Smooth muscle cell of the brain vasculature (primary cell): Measurements from ENCODE around the gene HSD11B1L.

Experiments used
- DNase-seq: peaks from one replicate; pipeline ENCODE4 v3.0.0-alpha.2; 2012; ENCODE audit warnings: low read depth, low spot score

The HSD11B1L gene

DNA sequence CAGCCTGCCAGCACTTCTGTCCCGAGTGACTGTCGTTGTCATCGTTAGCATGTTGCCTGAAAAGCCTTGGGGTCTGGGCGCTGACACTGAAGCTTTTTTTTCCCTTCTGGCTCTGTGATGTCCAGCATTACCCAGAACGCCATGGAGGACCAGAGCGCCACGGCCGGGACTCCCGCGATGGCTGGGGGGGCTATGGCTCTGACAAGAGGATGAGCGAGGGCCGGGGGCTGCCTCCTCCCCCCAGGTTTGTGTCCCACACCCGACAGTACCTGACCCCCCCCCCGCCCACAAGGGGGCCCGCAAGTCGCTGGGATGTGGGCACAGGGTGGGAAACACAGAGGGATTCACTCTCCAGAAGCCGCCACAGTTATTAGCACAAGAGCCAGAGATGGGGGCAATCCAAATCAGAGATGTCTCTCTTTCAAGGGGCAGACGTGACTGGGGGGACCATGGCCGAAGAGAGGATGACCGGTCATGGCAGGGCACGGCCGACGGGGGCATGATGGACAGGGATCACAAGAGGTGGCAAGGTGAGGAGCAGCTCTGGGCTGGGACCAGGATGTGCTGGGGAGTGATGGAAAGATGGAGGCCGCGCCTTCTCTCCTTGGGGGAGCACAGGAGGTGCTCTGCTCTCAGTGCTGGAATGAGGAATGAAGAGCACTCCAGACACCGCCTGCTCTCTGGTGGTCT is 13.8 kb upstream of the HSD11B1L start:
- no peak for DNase-seq

DNA sequence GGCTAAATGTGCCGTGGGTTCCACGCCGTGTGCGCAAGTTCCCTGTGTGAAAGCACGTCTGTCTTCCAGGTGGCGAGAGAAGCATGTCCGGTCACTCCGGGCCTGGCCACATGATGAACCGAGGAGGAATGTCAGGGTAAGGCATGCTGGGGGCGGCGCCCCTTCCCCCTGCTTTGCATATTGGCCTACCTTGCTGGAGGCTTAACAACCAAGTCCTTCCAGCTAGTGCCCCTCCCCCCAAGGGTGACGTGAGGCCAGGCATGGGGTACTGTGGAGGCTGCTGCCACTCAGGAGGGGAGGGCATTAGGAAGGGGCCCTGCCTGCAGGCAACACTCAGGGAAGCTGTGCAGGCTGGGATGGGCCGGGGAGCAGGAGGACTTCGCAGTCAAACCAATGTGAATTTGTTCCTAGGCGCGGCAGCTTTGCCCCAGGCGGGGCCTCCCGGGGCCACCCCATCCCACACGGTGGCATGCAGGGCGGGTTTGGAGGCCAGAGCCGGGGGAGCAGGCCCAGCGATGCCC is 13.0 kb upstream of the HSD11B1L start:
- DNase-seq, result no peak

DNA sequence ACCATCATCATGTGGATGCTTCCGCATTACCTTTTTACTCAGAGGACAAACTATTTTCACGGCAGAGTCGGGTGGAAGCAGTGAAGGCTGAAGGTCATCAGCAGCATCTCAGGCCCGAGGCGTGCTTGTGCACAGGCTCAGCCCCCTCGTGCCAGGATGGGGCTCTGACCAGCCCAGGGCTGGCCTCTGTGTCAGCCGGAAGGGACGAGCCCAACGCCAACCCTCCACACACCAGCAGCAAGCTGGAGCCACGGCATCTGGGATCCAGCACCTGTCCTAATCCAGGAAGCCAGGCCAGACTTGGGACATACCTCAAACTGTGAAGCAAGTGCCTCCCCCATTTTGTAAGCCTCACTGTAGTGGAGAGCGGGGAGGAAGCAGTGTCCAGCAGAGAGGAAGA is 11.6 kb upstream of the HSD11B1L start:
- DNase-seq, result no peak

DNA sequence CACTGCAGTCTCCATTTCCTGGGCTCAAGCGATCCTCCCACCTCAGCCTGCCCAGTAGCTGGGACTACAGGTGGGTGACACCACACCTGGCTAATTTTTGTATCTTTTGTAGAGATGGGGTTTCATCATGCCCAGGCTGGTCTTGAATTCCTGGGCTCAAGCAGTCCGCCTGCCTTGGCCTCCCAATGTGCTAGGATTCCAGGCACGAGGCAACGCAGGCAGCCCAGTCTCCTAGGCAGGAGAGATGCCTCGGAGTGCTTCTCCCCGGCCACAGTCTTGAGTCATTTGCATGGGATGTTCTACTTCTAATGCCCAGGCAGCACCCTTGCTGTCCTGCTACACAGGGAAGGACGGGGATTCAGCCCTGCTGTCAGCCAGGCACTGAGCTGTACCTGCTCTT is 9.2 kb upstream of the HSD11B1L start:
- no peak for DNase-seq

DNA sequence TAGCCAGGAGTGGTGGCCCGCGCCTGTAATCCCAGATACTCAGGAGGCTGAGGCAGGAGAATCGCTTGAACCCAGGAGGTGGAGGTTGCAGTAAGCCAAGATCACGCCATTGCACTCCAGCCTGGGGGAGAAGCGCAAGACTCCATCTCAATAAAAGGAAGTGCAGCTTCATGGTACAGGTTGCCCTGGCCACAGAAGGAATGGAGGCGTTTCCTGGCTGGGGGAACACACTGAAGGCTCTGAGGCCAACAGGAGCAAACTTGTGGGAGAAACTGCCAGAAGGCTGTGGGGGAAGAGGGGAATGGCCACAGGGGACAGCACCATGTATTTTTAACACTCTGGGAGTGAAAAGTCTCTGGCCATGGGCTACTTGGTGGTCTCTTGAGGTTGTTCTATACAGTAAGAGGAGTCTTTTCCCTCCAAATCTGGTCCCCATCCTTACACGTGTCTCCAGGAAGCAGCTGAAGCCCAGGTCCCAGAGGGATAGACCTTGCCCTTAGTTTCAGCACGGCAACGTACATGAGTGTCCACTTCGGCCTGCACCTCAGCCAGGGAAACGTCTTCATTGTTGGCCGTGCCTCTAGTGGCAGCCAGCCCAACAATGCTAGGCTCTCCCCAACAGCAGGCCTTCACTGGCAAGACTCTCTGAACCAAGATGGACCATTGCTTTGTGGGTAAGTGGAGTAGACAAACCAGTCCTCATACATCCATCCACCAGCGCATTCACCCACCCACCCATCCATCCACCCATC is 7.9 kb upstream of the HSD11B1L start:
- DNase-seq, result no peak

DNA sequence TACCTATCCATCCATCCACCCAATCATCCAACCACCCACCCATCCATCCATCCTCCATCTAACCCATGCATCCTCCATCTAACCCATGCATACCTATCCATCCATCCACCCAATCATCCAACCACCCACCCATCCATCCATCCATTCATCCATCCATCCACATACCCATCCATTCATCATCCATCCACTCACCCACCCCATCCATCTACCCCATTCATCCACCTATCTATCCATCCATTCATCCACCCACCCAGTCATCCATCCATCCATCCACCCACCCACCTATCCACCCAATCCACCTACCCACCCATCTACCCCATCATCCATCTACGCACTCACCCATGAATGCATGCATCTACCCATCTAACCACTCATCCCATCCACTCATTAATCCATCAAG is 7.1 kb upstream of the HSD11B1L start:
- DNase-seq, result no peak

DNA sequence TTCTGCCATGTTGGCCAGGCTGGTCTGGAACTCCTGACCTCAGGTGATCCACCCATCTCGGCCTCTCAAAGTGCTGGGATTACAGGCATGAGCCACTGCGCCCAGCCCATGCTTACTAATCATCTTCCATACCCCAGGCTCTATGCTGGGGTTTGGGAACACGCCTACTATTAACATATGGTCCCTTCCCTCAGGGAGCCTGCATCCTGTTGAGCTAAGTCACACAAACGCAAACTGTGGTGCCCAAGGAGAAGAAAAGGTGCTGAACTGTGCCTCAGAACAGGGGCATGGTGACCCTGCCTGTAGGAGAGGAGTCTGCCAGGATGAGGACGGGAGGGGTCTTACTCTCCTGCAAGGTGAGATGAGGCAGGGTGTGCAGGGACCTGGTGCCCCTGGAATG is 6.1 kb upstream of the HSD11B1L start:
- no peak for DNase-seq

DNA sequence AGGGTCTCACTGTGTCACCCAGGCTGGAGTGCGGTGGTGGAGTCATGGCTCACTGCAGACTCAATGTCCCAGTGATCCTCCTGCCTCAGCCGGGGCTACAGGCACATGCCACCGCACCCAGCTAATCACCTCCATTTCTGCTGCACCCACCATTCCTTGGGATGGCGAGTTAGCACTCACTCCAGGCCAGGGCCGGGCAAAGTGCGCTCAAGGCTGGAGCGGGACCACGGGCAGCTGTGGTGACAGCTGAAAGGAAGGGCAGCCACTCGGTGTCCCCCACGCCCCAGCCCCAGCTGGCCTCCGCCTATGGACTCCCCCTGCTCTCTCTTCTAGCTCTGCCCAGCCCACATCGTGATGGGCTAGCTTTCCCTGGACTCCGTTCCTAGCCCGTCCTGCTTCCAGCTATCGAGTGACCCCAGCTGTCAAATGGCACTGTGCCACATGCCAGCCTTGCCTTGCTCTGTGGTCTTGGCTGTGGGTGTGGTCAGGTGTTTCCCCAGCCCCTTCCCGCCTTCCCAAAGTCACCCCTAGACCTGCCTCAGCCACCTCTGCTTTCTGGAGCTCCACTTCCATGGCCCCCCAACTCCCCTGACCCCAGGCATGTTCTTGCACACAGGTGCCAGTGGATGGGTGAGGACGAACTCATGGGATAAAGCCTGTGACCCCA is 4.6 kb upstream of the HSD11B1L start:
- no peak for DNase-seq

DNA sequence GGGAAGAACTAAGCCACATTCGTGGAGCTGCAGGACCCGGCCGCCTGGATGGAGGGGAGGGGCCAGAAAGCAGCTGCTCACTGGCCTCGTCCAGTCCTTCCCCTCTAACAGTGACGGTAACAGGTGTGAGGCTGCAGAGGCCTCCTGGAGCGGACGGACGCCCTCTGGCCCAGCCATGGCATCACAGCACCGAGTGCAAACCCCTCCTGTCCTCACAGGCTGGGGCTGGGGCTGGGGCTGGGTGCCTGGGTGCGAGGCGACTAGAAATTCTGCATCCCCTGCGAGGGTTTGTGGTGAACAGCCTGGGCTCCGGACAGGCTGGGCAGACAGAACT is 4.1 kb upstream of the HSD11B1L start:
- no peak for DNase-seq

DNA sequence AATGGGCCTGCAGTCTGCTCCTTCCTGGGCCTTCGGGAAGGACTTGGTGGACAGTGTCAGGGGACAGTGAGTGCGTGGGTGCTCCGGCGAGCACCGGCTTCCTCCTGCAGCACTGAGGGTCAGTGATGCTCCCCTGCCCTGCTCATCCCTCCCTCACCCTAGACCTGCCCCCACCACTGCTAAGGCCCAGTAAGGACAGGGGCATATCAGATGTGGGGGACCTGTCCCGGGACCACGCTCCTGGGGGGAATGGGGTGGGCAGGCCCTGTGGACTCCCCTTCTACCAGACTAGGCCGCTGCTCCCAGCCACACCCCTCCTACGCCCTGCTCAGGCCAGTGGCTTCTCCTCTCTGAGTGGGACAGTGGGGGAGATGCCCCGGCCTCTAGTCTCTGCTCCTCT is 3.7 kb upstream of the HSD11B1L start:
- no peak for DNase-seq

DNA sequence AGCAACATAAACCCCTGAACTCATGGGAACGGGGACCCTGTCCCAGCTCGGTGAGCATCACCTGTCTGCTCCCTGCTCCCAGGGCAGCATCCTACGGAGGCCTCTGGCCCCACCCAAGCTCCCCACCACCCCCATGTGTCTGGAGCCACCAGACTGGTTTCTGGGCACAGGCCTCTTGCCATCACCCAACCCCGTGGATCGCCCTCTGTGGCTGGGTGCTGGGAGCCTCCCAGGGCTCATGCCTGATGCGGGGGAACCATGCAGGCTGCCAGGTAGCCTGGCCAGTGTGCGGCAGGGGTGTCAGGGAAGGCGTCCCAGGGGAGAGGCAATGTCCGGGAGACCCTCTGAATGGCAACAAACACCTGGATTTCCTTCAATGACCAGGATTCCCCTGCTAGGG is 3.2 kb upstream of the HSD11B1L start:
- DNase-seq, result no peak

DNA sequence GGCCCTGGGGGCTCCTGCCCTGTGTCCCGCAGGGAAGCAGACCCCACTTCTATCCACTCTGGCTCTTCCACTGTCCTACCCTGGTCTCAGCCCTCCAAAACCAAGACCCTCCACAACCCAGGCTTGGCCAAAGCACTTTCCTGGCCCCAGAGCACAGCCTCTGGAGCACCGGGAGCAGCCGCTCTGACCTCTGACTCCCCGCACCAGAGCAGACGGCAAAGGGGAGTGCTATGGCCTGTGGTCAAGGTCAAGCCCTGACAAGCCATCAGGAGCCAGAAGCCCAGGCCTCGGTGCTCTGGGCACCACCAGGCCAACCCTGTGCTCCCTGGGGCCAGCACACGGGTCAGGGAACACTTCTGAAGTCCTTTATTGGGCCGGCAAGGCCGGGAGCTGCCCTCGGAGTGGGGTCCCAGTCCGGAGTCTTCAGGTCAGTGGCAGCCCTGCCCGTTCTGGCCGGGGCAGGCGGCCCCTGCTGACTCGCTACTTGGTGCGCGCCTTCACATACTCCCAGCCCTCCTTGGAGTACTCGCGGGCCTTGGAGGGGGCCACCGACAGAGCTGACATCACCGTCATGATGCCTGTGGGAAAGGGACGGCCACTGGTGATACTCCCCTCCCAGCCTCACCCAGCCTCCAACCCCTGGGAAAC is 2.6 kb upstream of the HSD11B1L start:
- DNase-seq, result no peak

DNA sequence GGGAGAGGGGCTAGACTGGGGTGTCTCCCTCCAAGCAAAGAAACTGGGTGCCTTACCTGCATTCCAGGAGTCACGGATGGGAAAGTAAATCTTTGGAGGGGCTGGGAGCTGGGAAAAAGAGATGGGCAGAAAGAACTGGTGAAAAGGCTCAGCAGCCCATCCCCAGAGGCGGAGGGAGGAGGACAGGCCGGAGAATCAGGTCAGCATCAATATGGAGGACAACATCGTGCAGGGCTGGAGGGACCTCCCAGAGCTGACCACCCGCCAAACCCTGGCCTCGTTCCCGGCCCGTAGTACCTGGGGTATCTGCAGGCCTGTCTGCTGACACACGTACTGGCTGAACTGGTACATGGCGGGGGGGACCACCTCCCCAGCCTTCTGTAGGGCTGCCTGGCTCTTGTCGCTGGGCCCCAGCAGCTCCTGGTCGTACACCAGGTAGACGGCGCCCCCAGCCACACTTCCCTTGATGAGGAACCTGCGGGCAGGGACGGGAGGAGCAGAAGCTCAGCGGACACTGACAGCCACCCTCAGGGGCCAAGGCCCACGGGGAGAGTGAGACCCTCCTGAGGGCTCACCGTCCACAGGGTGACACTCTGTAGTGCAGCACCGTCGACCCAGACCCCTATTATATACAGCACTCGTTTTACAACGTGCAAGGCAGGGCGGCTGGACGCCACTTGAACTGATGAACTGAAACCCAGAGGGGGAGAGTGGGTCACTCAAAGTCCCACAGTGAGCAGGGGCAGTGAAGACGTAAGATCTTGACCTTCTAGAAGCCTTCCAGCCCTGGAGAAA is 1.3 kb upstream of the HSD11B1L start:
- DNase-seq, result no peak

DNA sequence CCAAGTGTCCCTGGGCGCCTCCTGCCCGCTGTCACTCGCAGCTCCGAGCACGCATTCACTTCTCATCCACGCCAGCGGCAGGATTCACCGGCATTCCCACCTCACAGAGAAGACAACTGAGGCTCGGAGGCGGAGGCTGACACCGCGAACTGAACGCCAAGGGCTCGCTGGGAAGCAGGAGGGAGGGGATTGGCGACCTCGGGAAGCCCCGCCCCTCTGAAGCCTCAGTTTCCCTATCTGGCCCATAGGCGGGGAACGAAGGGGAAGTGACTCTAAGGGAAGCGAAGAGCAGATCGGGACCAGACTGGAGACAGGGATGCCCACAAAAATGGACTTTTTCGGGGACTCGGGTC is 767 bp upstream of the HSD11B1L start:
- no peak for DNase-seq

DNA sequence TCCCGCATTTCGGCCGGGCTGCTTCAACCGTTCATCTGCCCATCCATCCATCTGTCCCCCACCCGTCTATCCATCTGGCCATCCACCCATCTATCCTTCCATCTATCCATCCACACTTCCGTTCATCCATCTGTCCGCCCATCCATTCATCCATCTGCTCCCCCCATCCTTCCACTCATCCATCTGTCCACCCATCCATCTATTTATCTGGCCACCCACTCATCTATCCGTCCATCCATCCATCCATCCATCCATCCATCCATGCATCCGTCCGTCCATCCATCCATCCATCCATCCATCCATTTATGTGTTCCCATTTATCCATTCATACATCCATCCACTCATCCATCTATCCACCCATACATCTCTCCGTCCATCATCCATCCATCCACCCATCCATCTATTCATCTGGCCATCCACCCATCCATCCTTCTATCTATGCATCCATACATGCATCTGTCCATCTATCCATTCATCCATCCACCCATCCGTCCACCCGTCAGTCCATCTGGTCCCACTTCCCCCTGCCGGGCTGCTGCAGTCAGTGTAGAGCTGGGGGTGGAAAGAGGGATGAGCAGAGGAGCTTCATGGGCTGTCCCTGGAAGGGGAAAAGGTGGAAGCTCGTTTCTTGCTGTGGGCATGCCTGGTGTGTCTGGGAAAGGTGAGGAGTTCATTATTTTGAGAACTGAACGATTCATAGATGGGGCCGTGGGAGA is 722 bp downstream of the HSD11B1L start:
- no peak for DNase-seq

DNA sequence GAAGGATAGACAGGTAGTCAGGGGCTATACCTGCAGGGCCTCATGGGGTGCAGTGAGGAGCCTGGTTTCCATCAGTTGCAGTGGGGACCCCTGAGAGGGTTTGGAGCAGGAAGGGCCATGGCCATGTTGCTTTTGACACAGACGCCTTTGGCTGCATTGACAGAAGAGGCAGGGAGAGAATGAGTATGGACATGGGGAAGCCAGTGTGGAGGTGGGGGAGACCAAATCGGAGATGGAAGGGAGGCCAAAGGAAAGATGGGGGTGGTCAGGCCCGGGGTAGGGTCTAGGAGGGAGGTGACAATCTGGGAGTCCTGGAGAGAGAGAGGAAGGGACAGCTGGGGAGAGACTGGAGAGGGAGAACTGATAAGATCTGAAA is 1.3 kb downstream of the HSD11B1L start:
- no peak for DNase-seq

DNA sequence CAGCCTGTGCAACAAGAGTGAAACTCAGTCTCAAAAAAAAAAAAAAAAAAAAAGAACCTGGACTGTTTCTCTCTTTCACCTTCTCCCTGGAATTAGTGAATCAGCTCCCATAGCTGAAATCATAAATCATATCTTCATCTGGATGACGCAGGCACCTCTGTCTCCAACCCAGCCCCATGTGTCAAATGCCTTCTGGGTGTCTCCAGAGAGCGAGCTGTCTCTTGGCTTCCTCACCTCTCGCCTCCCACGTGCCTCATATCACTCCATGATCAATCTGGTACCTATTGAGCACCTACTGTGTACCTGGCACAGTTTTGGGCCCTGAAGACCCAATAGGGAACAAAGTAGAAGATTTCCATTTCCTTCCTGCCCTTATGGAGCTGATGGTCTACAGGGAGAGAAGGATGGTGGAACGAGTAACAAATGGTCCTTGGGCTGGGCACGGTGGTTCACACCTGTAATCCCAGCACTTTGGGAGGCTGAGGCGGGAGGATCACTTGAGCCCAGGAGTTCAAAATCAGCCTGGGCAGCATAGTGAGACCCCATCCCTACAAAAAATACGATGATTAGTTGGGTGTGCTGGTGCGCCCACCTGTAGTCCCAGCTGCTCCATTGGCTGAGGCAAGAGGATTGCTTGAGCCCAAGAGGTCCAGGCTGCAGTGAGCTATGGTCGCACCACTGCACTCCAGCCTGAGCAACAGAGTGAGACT is 2.5 kb downstream of the HSD11B1L start:
- no peak for DNase-seq

DNA sequence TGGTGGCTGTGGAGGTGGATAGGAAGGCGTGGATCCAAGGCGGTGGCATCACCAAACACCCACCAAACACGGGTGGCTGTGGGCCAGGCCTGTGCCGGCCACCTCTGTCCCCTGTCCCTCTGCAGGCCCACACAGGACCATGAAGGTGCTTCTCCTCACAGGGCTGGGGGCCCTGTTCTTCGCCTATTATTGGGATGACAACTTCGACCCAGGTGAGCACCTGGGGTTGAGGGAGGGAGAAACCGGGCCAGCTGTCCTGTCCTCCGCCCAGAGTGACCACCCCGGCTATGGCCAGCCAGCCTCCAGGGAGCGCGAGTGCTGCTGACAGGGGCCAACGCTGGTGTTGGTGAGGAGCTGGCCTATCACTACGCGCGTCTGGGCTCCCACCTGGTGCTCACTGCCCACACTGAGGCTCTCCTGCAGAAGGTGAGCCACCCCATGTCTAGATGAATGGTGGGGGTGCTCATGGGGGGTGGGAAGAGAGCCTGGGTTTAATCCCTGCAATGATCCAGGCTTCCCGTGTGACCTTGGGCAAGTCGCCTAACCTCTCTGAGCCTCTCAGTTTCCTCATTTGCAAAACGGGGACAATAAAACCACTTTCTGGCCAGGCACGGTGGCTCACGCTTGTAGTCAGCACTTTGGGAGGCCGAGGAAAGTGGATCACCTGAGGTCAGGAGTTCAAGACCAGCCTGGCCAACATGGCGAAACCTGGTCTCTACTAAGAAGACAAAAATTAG is 4.0 kb downstream of the HSD11B1L start:
- DNase-seq, result no peak

DNA sequence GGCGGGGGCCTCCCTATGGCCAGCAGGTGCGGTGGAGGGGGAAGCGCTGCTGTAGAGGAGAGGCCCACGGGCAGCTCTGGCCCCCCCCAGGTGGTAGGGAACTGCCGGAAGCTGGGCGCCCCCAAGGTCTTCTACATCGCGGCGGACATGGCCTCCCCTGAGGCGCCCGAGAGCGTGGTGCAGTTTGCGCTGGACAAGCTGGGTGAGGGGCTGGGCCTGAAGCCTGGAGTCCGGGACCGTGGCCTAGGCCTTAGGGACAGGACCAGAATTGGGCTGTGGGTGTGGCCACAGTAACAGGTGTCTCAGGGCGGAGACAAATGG is 5.5 kb downstream of the HSD11B1L start:
- no peak for DNase-seq
